Neural cell (in vitro differentiated cells): ENCODE results near the gene ENPP1.

Experiments used
- EZH2 ChIP-seq: fragments of 200-600, 300-800 bp; shearing (Covaris generic), sonication (generic); IDR thresholded peaks from 2 replicates; pipeline ENCODE4 v1.6.1; 2014; ENCODE audit warnings: antibody characterized with exemption, low read length, borderline replicate concordance, mild to moderate bottlenecking; ENCODE audit not compliant: insufficient read depth, poor library complexity, severe bottlenecking
- POLR2AphosphoS5 ChIP-seq: IDR thresholded peaks from 2 replicates; pipeline ENCODE4 v1.6.1; 2012
- REST ChIP-seq: IDR thresholded peaks from 2 replicates; pipeline ENCODE4 v1.6.1; 2012; ENCODE audit warnings: borderline replicate concordance

- TF ChIP-seq POLR2AphosphoS5 = no peak
- no peak for TF ChIP-seq EZH2
- no peak for TF ChIP-seq REST
These were observed 11.8 kb downstream of the ENPP1 start for GRCh38 chr6:131819572-131820124.
